Kidney glomerular epithelial cell (primary cell): ENCODE measurements around the gene TMEM106A.
"Not testable (repeated sequence)": the region's sequence is repeated elsewhere in the genome, so short reads cannot be mapped to it uniquely, and the experiment has no call there.

Source experiments
- DNase-seq: peaks from one replicate; lab custom pipeline; 2025; lab: John Stamatoyannopoulos, UW

TMEM106A gene

GRCh38 chr17:43216369-43216761 is 4.7 kb downstream of the TMEM106A start:
- DNase-seq = no peak

- no peak for DNase-seq
These were observed 5.3 kb downstream of the TMEM106A start for GRCh38 chr17:43216762-43217613.

- no peak for DNase-seq
These were observed 6.0 kb downstream of the TMEM106A start for GRCh38 chr17:43217614-43218087.

- DNase-seq = no peak
These were observed 7.3 kb downstream of the TMEM106A start for GRCh38 chr17:43219001-43219400.

GRCh38 chr17:43219746-43220380 is 8.2 kb downstream of the TMEM106A start:
- DNase-seq = no peak

- no peak for DNase-seq
These were observed 8.9 kb downstream of the TMEM106A start for GRCh38 chr17:43220511-43221125.

GRCh38 chr17:43224146-43224705 is 12.6 kb downstream of the TMEM106A start:
- no peak for DNase-seq

- no peak for DNase-seq
These were observed 14.7 kb downstream of the TMEM106A start for GRCh38 chr17:43226393-43226792.

GRCh38 chr17:43228020-43228782 is 16.5 kb downstream of the TMEM106A start, which contains the start of gene CCDC200:
CCDC200 (minus strand) TSS chr17:43228623; CDS start chr17:43228554, 69 bp downstream.
- DNase-seq = not testable (repeated sequence)

- not testable (repeated sequence) for DNase-seq
These were observed 19.7 kb downstream of the TMEM106A start for GRCh38 chr17:43231205-43232020.

GRCh38 chr17:43232021-43232699 is 20.5 kb downstream of the TMEM106A start:
- DNase-seq = not testable (repeated sequence)

- DNase-seq = not testable (repeated sequence)
These were observed 21.6 kb downstream of the TMEM106A start for GRCh38 chr17:43233263-43233662.

GRCh38 chr17:43233877-43234276 is 22.2 kb downstream of the TMEM106A start, which contains the start of gene RNU2-1:
RNU2-1 (minus strand) TSS chr17:43233977.
- DNase-seq = not testable (repeated sequence)

GRCh38 chr17:43239597-43239996 is 27.9 kb downstream of the TMEM106A start:
- DNase-seq = not testable (repeated sequence)

- DNase-seq = not testable (repeated sequence)
These were observed 29.1 kb downstream of the TMEM106A start for GRCh38 chr17:43240596-43241352.

GRCh38 chr17:43246456-43246855 is 34.8 kb downstream of the TMEM106A start:
- not testable (repeated sequence) for DNase-seq
